ENCODE results near the gene PSTPIP1.

Gene PSTPIP1

GRCh38 chr15:77020348-77021087, 25.6 kb downstream of the PSTPIP1 start:
- no peak for DNase-seq

DNA sequence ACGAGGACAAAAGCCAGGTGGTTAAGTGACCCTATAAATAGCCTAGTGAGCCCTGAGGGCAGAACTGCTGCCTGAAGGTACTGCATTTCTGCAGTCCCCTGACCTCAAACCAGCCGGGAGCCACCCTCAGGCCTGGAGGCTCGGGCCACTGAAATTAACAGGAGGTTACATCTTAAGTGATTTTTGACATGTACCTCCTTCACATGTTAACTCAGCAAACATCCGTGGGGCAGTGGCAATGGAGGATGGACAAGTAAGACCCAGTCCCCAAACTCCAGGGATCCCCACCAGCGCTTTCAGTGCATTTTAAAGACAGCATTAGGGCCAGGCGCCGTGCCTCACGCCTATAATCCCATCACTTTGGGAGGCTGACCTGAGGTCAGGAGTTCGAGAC, 26.2 kb downstream of the PSTPIP1 start:
- DNase-seq = no peak

- no peak for DNase-seq
Measured at GRCh38 chr15:77021803-77022381, 27.0 kb downstream of the PSTPIP1 start.

DNA sequence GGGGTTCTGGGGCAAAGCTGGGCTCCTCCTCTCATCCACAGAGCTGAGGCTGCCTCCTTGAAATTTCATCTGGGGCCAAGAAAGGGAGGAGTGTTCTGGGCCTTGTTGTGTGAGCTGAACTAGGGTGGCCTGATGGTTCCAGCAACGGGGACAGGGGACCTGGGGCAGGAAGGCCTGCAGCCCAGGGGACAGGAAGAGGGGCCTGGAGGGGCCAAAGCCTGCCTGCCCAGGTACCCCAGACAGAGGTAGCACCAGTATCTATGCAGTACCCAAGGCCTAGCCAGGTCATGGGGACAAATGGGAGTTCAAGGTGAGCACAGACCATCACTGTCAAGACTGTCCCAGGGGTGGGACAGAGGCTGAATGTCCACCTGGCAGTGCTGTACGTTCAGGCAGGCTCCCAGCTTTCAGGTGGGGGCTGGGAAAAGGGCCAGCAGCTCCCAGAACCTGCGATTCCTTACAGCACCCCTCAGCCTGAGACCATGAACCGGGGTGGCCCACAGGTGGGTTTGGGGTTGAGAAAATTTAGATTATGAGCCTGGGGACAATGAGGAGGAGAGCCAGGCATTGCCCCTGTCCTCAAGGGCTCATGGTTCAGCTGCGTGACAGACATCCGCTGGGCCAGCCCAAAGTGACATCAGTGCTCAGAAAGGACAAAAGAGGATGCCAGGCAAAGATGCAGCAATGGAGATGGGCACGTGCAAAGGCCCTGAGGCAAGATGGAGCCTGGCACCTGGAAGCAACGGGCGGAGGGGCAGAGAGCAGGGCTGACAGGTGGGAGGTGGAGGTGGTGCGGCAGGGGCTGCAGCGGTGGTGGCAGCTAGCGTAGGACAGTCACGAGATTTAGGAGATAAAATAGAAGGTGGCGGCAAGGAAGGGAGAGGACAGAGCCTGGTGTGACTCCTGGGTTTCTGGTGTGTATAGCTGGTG, 28.0 kb downstream of the PSTPIP1 start:
- no peak for DNase-seq

GRCh38 chr15:77023576-77024272, 28.8 kb downstream of the PSTPIP1 start:
- no peak for DNase-seq

- DNase-seq = peak; percentile 14
Measured at GRCh38 chr15:77024273-77025082, 29.6 kb downstream of the PSTPIP1 start.

GRCh38 chr15:77025083-77025901, 30.4 kb downstream of the PSTPIP1 start:
- DNase-seq = no peak

GRCh38 chr15:77025941-77026411, 31.1 kb downstream of the PSTPIP1 start:
- DNase-seq = no peak

DNA sequence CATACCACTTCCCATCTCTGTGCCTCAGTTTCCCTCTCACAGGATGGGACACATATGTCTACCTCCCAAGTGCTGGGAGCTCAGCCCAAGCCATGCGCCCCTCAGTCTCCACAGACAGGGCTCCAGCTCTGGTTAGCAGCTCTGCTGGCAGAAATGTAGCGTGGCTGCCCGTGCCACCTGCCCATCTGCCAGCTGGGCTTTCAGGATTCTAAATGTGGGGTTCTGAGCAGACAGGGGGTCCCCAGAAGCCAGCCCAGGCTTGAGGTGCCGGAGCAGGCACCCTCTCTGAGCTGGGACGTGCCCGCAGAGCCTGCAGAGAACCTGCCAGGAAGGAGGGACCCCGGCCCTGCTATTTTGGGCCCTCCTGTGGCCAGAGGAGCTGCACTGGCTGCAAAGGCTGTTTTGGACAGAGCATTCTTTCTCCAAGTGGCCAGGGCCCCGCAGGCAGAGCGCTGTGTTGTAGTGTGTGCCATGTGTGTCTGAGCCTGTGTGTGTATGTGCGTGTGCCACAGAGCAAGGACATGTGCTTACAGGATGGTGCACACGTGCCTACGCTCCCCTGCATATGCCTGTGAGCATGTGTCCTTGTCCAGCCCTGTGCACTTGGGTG, 31.7 kb downstream of the PSTPIP1 start:
- no peak for DNase-seq

- no peak for DNase-seq
Measured at GRCh38 chr15:77027111-77027696, 32.3 kb downstream of the PSTPIP1 start.

GRCh38 chr15:77027697-77028450, 32.9 kb downstream of the PSTPIP1 start:
- no peak for DNase-seq

DNA sequence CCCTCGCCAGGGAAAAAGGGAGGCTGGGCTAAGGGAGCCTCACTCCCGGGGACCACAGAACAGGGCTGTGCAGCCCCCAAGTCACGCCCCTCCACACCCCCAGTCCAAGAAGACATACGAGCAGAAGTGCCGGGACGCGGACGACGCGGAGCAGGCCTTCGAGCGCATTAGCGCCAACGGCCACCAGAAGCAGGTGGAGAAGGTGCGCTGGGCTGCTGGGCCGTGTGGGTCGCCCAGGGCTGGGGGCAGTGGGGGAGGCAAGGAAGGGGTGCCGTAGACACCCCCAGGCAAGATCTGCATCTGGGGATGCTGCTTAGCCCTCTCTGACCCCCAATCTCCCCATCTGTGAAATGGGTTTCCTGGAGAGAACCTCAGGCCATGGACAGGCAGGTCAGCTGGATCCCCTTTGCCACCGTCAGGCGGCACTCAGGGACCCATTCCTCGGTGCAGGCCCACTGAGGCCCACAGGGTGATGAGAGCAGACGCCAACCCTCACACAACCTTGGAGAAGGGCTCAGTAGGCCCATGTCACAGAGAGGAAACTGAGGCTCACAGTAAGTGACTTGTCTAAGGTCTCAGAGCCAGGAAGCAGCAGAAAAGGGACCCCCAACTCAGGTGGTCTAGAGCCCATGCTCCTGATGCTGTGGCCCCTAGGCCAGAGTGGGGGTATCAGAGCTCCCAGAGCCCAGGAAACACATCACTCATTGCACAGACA, 33.7 kb downstream of the PSTPIP1 start:
- DNase-seq = no peak

- DNase-seq = no peak
Measured at GRCh38 chr15:77029166-77030047, 34.5 kb downstream of the PSTPIP1 start.

DNA sequence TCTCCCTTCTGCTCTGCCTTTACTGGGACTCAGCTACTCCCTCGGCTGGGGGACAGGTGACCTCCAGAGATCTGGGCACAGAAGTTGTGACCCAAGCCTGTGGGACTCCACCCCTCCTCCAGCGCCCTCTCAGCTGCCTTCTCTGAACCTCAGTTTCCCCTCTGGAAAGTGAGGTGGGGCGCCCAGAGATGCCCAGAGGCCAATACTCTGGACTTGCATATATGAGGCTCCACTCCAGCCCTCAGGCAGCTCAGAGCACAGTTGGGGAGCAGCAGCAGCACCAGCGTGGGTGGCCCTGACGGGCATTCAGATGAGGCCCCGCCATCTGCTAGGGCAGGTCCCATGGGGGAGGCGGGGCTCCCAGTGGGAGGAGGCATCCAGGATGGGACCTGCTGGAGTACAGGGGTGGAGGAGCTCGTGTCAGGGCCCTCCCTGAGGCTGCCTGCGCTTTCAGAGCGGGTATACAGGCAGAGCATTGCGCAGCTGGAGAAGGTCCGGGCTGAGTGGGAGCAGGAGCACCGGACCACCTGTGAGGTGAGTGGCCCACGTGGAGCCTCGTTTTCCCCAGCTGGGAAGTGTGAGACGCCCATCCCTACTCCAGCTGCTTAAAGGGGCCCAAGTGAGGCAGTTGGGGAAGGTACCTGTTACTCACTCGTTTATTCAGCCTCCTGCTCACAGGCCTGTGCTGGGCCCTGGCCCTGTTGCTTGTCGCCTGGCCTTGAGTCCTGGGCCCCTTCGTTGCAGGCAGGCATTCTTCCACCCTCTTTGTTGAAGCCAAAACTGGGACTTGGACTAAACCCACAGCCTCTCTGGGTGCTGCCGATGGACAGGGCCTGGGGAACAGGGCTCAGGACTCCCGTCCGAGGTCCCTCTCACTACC, 35.4 kb downstream of the PSTPIP1 start:
- peak; percentile 85 for DNase-seq

- no peak for DNase-seq
Measured at GRCh38 chr15:77030928-77031375, 36.0 kb downstream of the PSTPIP1 start.

DNA sequence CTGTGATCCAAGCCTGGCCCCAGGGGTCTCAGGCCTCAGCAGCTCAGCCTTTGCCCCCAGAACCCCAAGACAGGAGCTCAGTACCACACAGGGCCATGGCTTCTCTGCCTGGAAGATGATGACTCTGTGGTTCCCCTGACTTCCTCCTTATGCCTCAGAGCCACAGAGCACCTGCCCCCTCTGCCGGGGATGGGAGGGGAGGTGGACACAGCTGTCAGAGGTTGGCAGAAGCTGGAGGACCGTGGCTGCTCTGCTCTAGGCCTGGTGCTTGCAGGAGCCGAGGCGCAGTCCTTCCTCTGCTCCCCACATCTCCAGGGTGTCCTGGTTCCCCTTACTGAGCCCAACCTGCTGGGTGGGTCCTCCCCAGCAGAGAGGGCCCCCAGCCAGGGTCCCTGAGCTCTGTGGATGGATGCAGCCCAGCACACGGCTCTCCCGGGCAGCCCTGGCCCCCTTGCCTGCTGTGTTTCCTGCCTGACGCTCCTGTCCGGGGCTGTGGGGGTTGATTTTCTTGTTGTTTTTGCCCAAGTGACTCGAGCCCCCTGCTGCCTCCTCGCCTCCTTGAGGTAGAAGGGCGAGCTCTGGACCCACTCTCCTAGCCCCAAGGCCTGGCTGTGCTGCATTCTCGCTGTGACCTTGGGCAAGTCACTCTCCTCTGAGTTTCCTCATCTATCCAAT, 36.6 kb downstream of the PSTPIP1 start:
- DNase-seq = peak; percentile 24
